Omental fat pad (tissue), 4 donors: ENCODE data around the gene CCDC148. TPM values are rescaled to one million over a fixed set of nuclear protein-coding genes. Genes with fewer than 3 reads are reported as not detected.

ENCODE experiments used
- ATAC-seq: fragments of 150-250 bp; one replicate; pipeline ENCODE4 v1.9.1; 2016; ENCODE audit warnings: mild to moderate bottlenecking, moderate library complexity; ENCODE audit not compliant: low FRiP score
- DNase-seq: peaks from one replicate; pipeline ENCODE4 v3.0.0-alpha.2; 2019; ENCODE audit warnings: low spot score
- CTCF ChIP-seq, 3 donors: fragments of 450-650 bp; IDR thresholded peaks; one replicate each; pipeline ENCODE4 v1.5.1; 2016 to 2017; ENCODE audit warnings: antibody characterized with exemption in 3 of 3, mild to moderate bottlenecking in 3 of 3, moderate library complexity in 2 of 3
- total RNA-seq, 4 donors: library from RNA; depleted of rRNA; stranded (reverse); fragments of >200 nt; gene quantifications; one replicate each; pipeline ENCODE4 v1.1.0, GENCODE V29; 2016

CCDC148 gene
- total RNA-seq, 4 donors from 2014 or later = 0.48 TPM; not detected in 3

DNA sequence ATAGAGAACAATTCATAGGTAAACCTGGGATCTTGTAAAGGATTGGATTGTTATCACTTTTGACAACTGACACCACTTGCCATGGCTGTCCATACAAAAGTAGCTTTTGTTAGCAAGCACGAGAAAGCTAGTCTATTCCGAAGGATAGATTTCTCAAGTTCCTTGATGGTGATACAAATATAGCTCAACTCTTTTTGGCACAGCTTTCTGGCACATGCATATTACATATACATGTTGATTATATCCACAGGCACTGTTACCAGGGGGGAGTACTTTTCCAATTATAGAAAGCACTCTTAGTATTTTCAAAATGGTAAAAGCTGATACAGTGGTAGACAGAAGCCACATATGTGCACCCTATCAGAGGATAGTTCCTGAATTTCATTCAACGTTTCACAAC lies 186.0 kb downstream of the CCDC148 start:
- no peak for TF ChIP-seq CTCF (IDR thresholded peaks at IDR 0.05)
- no peak for ATAC-seq
- DNase-seq = no peak

DNA sequence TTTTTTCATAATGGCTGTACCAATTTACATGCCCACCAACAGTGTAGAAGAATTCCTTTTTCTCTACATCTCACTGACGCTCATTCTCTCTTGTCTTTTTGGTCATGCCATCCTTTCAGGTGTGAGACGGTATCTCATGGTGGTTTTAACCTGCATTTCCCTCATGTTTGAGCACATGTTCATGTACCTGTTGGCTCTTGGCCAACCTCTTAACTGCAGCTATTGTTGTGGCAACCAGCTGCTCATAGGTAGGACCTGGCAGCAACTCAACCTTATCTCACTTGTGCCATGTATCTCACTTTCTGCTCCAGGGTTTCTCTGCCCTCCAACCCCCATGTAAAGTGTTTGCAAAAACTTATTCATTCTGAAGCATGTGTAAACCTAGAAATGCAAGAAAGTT lies 187.4 kb downstream of the CCDC148 start:
- DNase-seq = no peak
- no peak for ATAC-seq
- TF ChIP-seq CTCF (IDR thresholded peaks at IDR 0.05) = no peak

GRCh38 chr2:158266111-158266510 lies 190.4 kb downstream of the CCDC148 start:
- ATAC-seq (no peak), DNase-seq (no peak)
- no peak for TF ChIP-seq CTCF (IDR thresholded peaks at IDR 0.05)

DNA sequence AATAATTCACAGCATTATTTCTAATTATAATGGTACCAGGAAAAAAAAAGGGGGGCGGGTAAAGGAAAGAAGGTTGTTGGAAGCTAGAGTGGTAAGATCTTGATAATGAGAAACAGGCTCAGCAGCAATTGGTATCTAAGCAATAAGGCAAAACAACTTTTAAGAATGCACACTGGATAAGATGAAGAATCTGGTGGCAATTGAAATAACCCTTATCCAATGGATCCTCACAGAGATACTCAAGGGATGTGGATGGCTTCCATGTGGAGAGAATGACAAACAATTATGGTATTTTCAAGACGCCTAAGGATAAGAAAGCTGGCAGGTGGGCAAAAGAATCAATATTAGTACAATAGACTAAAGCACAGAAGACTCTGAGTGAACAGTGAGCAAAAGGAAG lies 201.3 kb downstream of the CCDC148 start:
- ATAC-seq (no peak), DNase-seq (no peak)
- TF ChIP-seq CTCF (IDR thresholded peaks at IDR 0.05) = no peak

DNA sequence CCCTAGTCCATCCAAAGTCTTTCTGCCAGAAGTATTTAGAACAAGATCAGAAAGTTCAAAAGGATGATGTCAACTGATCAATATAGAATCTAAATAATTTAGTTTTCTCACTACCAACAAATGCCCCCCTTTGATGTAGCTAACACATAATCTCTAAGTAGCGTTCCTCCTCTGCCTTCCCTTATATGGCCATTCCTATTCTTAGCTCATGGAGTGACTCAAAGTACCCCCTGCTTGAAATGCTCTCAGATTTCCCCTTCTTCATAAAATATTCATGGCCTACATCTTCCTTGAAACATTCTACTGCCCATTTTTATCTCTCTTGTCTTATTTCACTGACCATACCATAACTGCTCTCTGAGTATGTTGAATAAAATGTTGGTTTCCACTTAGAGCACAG lies 203.4 kb downstream of the CCDC148 start:
- ATAC-seq (no peak), DNase-seq (no peak)
- TF ChIP-seq CTCF (IDR thresholded peaks at IDR 0.05) = no peak

- ATAC-seq (no peak), DNase-seq (no peak)
- no peak for TF ChIP-seq CTCF (IDR thresholded peaks at IDR 0.05)
Measured at GRCh38 chr2:158251356-158251755, 205.2 kb downstream of the CCDC148 start.

DNA sequence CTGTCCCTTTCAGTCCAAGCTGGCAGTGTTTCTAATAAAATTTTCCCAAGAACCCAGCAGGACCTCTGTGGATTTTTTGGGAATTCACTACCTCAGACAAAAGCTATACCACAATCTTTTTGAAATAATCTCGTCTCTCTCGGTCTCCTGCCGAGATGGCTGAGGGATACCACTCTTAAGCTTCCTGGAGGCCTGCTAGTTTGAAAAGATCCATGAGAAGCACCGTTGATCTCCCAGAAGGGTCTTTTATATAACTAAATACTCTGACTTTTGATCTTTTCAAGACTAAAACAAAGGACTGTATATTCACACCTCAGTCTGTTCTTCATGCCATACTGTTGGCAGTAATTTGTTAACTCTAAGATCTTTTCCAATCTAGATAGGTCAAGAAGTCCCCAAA lies 213.2 kb downstream of the CCDC148 start:
- no peak for DNase-seq
- ATAC-seq = no peak
- TF ChIP-seq CTCF (IDR thresholded peaks at IDR 0.05) = no peak
